ENCODE measurements around the gene ATP9B. TPM values are rescaled to one million over a fixed set of nuclear protein-coding genes. Genes with fewer than 3 reads are reported as not detected.

Gene ATP9B
- total RNA-seq, 1 donor from 2014 or later, result 52.0 TPM

GRCh38 chr18:79345981-79346380 lies 276.8 kb downstream of the ATP9B start:
- H3K4me1 Mint-ChIP-seq, result no peaks in the 10 kb centered on the region
- DNase-seq (ENCODE audit: low spot score in 2 of 2, unreplicated experiment in 2 of 2), result no peak
- no peak overlapping the region for H3K4me3 Mint-ChIP-seq
- no peaks in the 10 kb centered on the region for H3K9me3 Mint-ChIP-seq
- H3K27me3 Mint-ChIP-seq (ENCODE audit: low read depth), result no peaks in the 10 kb centered on the region
- no peak for TF ChIP-seq CTCF (IDR thresholded peaks at IDR 0.05; ENCODE audit: unreplicated experiment)
- H3K36me3 Mint-ChIP-seq, result peaks cover 36% of the 10 kb centered on the region
- H3K27ac Mint-ChIP-seq, result no peak overlapping the region

- H3K27ac Mint-ChIP-seq, result no peak overlapping the region
- H3K36me3 Mint-ChIP-seq, result peaks cover 32% of the 10 kb centered on the region
- no peak for DNase-seq (ENCODE audit: low spot score in 2 of 2, unreplicated experiment in 2 of 2)
- no peaks in the 10 kb centered on the region for H3K9me3 Mint-ChIP-seq
- TF ChIP-seq CTCF (IDR thresholded peaks at IDR 0.05; ENCODE audit: unreplicated experiment), result no peak
- no peaks in the 10 kb centered on the region for H3K27me3 Mint-ChIP-seq (ENCODE audit: low read depth)
- H3K4me1 Mint-ChIP-seq, result no peaks in the 10 kb centered on the region
- H3K4me3 Mint-ChIP-seq, result no peak overlapping the region
These were observed 278.9 kb downstream of the ATP9B start for GRCh38 chr18:79348066-79348465.

- no peak for DNase-seq (ENCODE audit: low spot score in 2 of 2, unreplicated experiment in 2 of 2)
- Mint-ChIP-seq H3K4me3 (no peak overlapping the region), H3K4me1 (no peaks in the 10 kb centered on the region), H3K36me3 (peaks cover 10% of the 10 kb centered on the region), H3K27ac (no peak overlapping the region), H3K27me3 (ENCODE audit: low read depth) (no peaks in the 10 kb centered on the region), H3K9me3 (no peaks in the 10 kb centered on the region)
- no peak for TF ChIP-seq CTCF (IDR thresholded peaks at IDR 0.05; ENCODE audit: unreplicated experiment)
These were observed 283.2 kb downstream of the ATP9B start for GRCh38 chr18:79352432-79352831.

DNA sequence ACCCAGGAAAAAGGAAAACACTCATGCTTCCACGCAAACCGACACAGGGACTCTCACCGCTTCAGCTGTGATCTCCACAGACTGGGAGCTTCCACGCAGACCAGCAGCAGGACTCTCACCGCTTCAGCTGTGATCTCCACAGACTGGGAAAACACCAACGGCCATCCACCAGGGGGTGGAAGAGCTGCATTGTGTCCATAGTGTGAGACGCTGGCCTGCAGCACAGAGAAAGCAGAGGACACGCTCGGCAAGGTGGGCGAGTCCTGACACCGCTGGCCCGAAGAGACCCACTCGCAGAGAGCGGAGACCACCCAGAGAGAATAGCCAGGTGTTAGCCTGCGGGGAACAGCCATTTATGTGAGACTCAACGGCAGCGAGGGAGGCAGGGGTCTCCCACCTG lies 284.1 kb downstream of the ATP9B start:
- H3K4me1 Mint-ChIP-seq, result no peaks in the 10 kb centered on the region
- H3K4me3 Mint-ChIP-seq, result no peak overlapping the region
- H3K27me3 Mint-ChIP-seq (ENCODE audit: low read depth), result no peaks in the 10 kb centered on the region
- no peak for DNase-seq (ENCODE audit: low spot score in 2 of 2, unreplicated experiment in 2 of 2)
- H3K9me3 Mint-ChIP-seq, result no peaks in the 10 kb centered on the region
- no peak overlapping the region for H3K27ac Mint-ChIP-seq
- H3K36me3 Mint-ChIP-seq, result peaks cover 9% of the 10 kb centered on the region
- TF ChIP-seq CTCF (IDR thresholded peaks at IDR 0.05; ENCODE audit: unreplicated experiment), result no peak

- H3K36me3 Mint-ChIP-seq, result peaks cover 4% of the 10 kb centered on the region
- no peaks in the 10 kb centered on the region for H3K4me1 Mint-ChIP-seq
- DNase-seq (ENCODE audit: low spot score in 2 of 2, unreplicated experiment in 2 of 2), result no peak
- H3K9me3 Mint-ChIP-seq, result no peaks in the 10 kb centered on the region
- no peak overlapping the region for H3K27ac Mint-ChIP-seq
- H3K27me3 Mint-ChIP-seq (ENCODE audit: low read depth), result no peaks in the 10 kb centered on the region
- no peak for TF ChIP-seq CTCF (IDR thresholded peaks at IDR 0.05; ENCODE audit: unreplicated experiment)
- H3K4me3 Mint-ChIP-seq, result no peak overlapping the region
These were observed 285.2 kb downstream of the ATP9B start for GRCh38 chr18:79354350-79354749.
